Naive thymus-derived CD8-positive, alpha-beta T cell (primary cell): ENCODE data around the gene LINGO1. TPM values are rescaled to one million over a fixed set of nuclear protein-coding genes. Genes with fewer than 3 reads are reported as not detected.

Experiments
- ATAC-seq, 2 donors: fragments of 150-1000 bp; cut with Tn5 transposase in 1 of 2; sonication (Bioruptor Pico), chemical (Tn5 transposase) in 1 of 2; 1 replicate in 1 of 2; 2 replicates in 1 of 2; pipeline ENCODE4 v1.10.0; 2021; ENCODE audit warnings: mild to moderate bottlenecking in 2 of 2, moderate library complexity in 2 of 2
- POLR2A ChIA-PET: fragments of 350-600 bp; sonication (Branson Sonifier 250); formaldehyde crosslinking; loops from one replicate; lab custom pipeline; 2021; ENCODE audit warnings: antibody characterized with exemption; lab: Charles Lee
- DNase-seq, 10 donors: peaks; one replicate each; pipeline versions ENCODE4 v3.0.0 to v3.0.0-alpha.2; 2020 to 2022
- H3K27ac Mint-ChIP-seq, 10 donors: one replicate each; pipeline ENCODE4 v1.8.0; 2020 to 2022; ENCODE audit warnings: mild to moderate bottlenecking in 10 of 10, mixed read lengths in 10 of 10, moderate library complexity in 4 of 10, inconsistent platforms in 1 of 10
- H3K27me3 Mint-ChIP-seq, 5 donors: one replicate each; pipeline ENCODE4 v1.8.0; 2021 to 2022; ENCODE audit warnings: mixed read lengths in 5 of 5
- H3K36me3 Mint-ChIP-seq, 3 donors: one replicate each; pipeline ENCODE4 v1.8.0; 2020 to 2022; ENCODE audit warnings: mixed read lengths in 3 of 3, mild to moderate bottlenecking in 2 of 3, inconsistent platforms in 1 of 3
- H3K4me1 Mint-ChIP-seq, 4 donors: one replicate each; pipeline ENCODE4 v1.8.0; 2021 to 2022; ENCODE audit warnings: mixed read lengths in 4 of 4
- H3K4me3 Mint-ChIP-seq, 10 donors: one replicate each; pipeline ENCODE4 v1.8.0; 2020 to 2022; ENCODE audit warnings: mild to moderate bottlenecking in 10 of 10, mixed read lengths in 10 of 10, moderate library complexity in 6 of 10, inconsistent platforms in 1 of 10
- H3K9me3 Mint-ChIP-seq, 9 donors: one replicate each; pipeline ENCODE4 v1.8.0; 2020 to 2022; ENCODE audit warnings: mixed read lengths in 9 of 9, mild to moderate bottlenecking in 3 of 9, inconsistent platforms in 1 of 9, moderate library complexity in 1 of 9
- polyA plus RNA-seq, 3 donors: library from polyadenylated mRNA; unstranded; fragments of 300-500 nt; fragmentation: Illumina TruSeq; gene quantifications; one replicate each; pipeline ENCODE4 v1.2.3, GENCODE V29; 2021
- total RNA-seq, 8 experiments: library from RNA in 2 of 8; stranded (reverse) in 2 of 8; gene quantifications; one replicate each; pipeline ENCODE4 v1.2.3 and lab custom pipeline; 2021 to 2026

Gene LINGO1
- total and polyA plus RNA-seq, 5 experiments from 2014 or later = not detected

DNA sequence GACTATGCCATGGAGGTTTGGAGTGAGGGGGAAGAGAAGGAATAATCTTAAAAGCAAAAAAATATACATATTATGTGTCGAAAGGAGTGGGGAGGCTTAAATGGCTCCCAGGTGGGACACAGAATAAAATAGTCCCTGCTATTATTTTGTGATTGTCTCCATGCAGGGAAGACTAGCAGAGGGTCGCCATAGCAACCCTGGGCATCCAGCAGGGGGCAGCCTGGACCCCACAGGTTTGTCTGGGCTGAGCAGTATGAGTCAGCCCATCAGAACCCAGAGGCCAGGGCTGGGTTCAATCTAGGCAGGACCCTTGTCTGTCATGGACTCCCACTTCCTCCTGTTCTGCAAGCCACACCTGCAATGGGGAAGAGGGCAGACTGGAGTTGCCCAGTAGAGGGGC, 17.6 kb upstream of the LINGO1 start:
- DNase-seq (no peak), ATAC-seq (no peak)
- peaks cover 0 to 5% (median 0%) of the 10 kb centered on the region in 9 donors for H3K9me3 Mint-ChIP-seq
- H3K27ac Mint-ChIP-seq = no peak overlapping the region
- H3K4me1 Mint-ChIP-seq = no peaks in the 10 kb centered on the region
- no peaks in the 10 kb centered on the region for H3K36me3 Mint-ChIP-seq
- POLR2A ChIA-PET = no interaction called here
- H3K4me3 Mint-ChIP-seq = no peak overlapping the region
- H3K27me3 Mint-ChIP-seq = peaks cover 8 to 47% (median 10%) of the 10 kb centered on the region in 5 donors

- POLR2A ChIA-PET = no interaction called here
- DNase-seq (no peak), ATAC-seq (no peak)
- peaks cover 5 to 42% (median 8%) of the 10 kb centered on the region in 5 donors for H3K27me3 Mint-ChIP-seq
- no peak overlapping the region for H3K27ac Mint-ChIP-seq
- H3K4me3 Mint-ChIP-seq = no peak overlapping the region
- H3K9me3 Mint-ChIP-seq = peaks cover 0 to 5% (median 0%) of the 10 kb centered on the region in 9 donors
- H3K36me3 Mint-ChIP-seq = no peaks in the 10 kb centered on the region
- no peaks in the 10 kb centered on the region for H3K4me1 Mint-ChIP-seq
Measured at GRCh38 chr15:77649610-77650009, 16.9 kb upstream of the LINGO1 start.

GRCh38 chr15:77649017-77649416, 16.3 kb upstream of the LINGO1 start:
- ATAC-seq (no peak), DNase-seq (no peak)
- POLR2A ChIA-PET = no interaction called here
- H3K4me3 Mint-ChIP-seq = no peak overlapping the region
- peaks cover 0 to 3% (median 0%) of the 10 kb centered on the region in 9 donors for H3K9me3 Mint-ChIP-seq
- peaks cover 6 to 38% (median 8%) of the 10 kb centered on the region in 5 donors for H3K27me3 Mint-ChIP-seq
- no peaks in the 10 kb centered on the region for H3K36me3 Mint-ChIP-seq
- no peaks in the 10 kb centered on the region for H3K4me1 Mint-ChIP-seq
- H3K27ac Mint-ChIP-seq = no peak overlapping the region

- H3K27me3 Mint-ChIP-seq = peaks cover 3 to 34% (median 8%) of the 10 kb centered on the region in 5 donors
- no peak overlapping the region for H3K4me3 Mint-ChIP-seq
- no peaks in the 10 kb centered on the region for H3K4me1 Mint-ChIP-seq
- DNase-seq (no peak), ATAC-seq (no peak)
- no peaks in the 10 kb centered on the region for H3K9me3 Mint-ChIP-seq
- POLR2A ChIA-PET = no interaction called here
- no peaks in the 10 kb centered on the region for H3K36me3 Mint-ChIP-seq
- no peak overlapping the region for H3K27ac Mint-ChIP-seq
Measured at GRCh38 chr15:77647961-77648360, 15.2 kb upstream of the LINGO1 start.

DNA sequence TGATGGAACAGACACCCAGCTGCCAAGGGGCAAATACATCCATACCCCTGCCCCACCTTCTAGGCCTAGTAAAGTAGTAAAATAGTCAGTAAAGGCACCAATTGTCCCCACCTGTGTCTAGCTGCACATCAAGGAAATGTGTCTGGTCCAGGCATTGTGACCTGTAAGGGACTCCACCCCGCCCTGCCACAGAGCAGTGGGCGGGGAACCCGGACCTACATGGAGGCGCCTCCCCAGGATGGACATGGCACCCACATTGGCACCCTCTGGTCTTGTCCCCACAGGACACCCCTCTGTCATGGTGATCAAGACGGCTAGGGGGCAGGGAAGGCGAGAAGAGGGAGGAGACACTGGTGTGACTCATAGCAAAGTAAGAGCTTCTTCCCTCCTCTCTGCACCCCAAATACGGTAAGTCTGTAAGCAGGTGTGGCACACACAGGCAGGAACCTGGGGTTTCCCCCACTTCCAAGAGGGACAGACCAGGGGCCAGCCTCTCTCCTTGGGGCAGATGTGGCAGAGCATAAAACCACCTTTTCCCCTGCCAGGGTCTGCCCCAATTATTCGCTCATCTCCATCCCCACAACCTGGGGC, 13.5 kb upstream of the LINGO1 start:
- Mint-ChIP-seq H3K4me3 (no peak overlapping the region), H3K27me3 (peaks cover 3 to 39% (median 12%) of the 10 kb centered on the region in 5 donors), H3K36me3 (no peaks in the 10 kb centered on the region), H3K27ac (no peak overlapping the region), H3K4me1 (no peaks in the 10 kb centered on the region), H3K9me3 (no peaks in the 10 kb centered on the region)
- POLR2A ChIA-PET = no interaction called here
- DNase-seq (no peak), ATAC-seq (no peak)

GRCh38 chr15:77645602-77646001, 12.9 kb upstream of the LINGO1 start:
- H3K4me1 Mint-ChIP-seq = no peaks in the 10 kb centered on the region
- no peak for DNase-seq
- H3K27me3 Mint-ChIP-seq = peaks cover 3 to 45% (median 12%) of the 10 kb centered on the region in 5 donors
- H3K4me3 Mint-ChIP-seq = no peak overlapping the region
- POLR2A ChIA-PET = no interaction called here
- no peak for ATAC-seq
- no peak overlapping the region for H3K27ac Mint-ChIP-seq
- no peaks in the 10 kb centered on the region for H3K9me3 Mint-ChIP-seq
- H3K36me3 Mint-ChIP-seq = no peaks in the 10 kb centered on the region

DNA sequence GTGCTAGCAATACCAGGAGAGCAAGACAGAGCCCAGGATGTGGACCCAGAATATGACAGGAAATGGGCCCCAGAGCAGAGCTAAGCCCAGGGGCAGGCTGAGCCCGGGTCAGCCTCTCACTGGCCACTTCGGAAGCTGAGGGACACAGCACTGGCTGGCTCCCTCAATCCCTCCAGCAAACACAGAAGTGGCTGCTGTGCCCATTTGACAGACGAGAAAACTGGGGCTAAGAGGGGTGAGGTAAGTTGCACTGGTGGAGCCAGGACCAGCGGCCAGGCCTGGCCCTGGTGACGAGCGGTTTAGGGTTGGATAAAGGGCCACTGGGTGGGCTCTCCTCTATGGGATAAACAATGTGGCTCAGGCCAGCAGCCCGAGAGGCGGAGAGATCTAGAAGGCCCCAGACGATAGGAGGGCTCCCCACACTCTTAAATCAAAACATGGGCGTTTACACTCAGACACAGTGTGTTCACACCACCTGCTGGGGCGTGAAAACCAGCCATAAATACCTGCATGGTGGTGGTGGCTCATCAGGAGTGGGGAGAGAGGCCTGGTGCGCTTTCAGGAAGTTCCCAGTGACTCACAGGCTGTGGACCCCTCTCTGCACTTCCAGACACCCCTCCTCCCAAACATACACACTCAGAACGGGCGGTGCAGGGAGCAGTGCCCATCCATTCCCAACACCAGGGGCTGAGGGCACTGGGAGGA, 12.0 kb upstream of the LINGO1 start:
- Mint-ChIP-seq H3K27me3 (peaks cover 2 to 54% (median 12%) of the 10 kb centered on the region in 5 donors), H3K4me1 (no peaks in the 10 kb centered on the region), H3K27ac (no peak overlapping the region), H3K36me3 (no peaks in the 10 kb centered on the region), H3K9me3 (no peaks in the 10 kb centered on the region), H3K4me3 (no peak overlapping the region)
- DNase-seq = no peak
- POLR2A ChIA-PET = no interaction called here
- no peak for ATAC-seq

DNA sequence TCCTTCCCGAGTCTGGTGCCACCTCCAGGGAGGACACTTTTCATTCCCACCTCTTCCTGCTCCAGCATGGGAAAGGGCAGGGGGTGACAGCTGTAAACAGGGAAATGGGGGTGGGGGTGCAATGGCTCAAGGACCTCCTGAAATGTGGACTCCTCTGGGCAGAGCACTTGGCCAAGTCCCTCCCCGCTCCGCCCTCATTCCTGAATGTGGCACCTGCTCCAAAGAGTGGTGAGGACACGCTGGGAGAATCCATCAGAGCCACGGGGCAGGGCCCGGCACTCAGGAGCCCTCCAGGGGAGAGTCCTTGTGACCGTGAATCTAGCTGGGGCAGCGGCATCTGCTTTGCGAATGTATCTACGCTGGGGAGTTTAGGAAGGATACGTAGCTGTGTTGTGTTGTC, 11.1 kb upstream of the LINGO1 start:
- no peak for DNase-seq
- Mint-ChIP-seq H3K36me3 (no peaks in the 10 kb centered on the region), H3K27me3 (peaks cover 2 to 54% (median 16%) of the 10 kb centered on the region in 5 donors), H3K27ac (no peak overlapping the region), H3K9me3 (no peaks in the 10 kb centered on the region), H3K4me3 (no peak overlapping the region), H3K4me1 (no peaks in the 10 kb centered on the region)
- POLR2A ChIA-PET = no interaction called here
- ATAC-seq = no peak

GRCh38 chr15:77642793-77643430, 10.2 kb upstream of the LINGO1 start:
- ATAC-seq = no peak
- Mint-ChIP-seq H3K4me3 (no peak overlapping the region), H3K27ac (no peak overlapping the region), H3K9me3 (no peaks in the 10 kb centered on the region), H3K27me3 (peaks cover 5 to 55% (median 16%) of the 10 kb centered on the region in 5 donors), H3K4me1 (no peaks in the 10 kb centered on the region), H3K36me3 (no peaks in the 10 kb centered on the region)
- no peak for DNase-seq
- POLR2A ChIA-PET = no interaction called here

DNA sequence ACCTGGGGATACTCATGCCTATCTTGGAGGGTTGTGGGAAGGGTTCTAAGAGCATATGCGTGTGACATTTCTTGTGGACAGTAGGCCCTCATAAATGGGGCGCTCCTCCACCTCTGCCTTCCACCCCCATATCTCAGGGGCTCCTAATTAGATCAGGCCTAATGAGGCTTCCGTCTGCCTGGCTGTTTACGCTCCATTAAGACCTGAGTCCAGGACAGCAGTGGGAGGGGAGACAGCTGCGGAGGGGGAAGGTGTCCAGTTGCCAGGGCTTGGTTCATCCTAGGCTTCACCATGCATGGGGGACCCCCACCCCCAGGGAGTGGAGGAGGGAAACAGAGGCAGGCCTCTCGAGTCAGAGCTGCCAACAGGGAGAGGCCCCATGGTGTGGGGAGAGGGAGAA, 9.3 kb upstream of the LINGO1 start:
- no peak overlapping the region for H3K27ac Mint-ChIP-seq
- no peak overlapping the region for H3K4me3 Mint-ChIP-seq
- no peaks in the 10 kb centered on the region for H3K36me3 Mint-ChIP-seq
- H3K4me1 Mint-ChIP-seq = no peaks in the 10 kb centered on the region
- H3K9me3 Mint-ChIP-seq = no peaks in the 10 kb centered on the region
- ATAC-seq = no peak
- peaks cover 2 to 55% (median 22%) of the 10 kb centered on the region in 5 donors for H3K27me3 Mint-ChIP-seq
- DNase-seq = no peak
- POLR2A ChIA-PET = no interaction called here

GRCh38 chr15:77640615-77641014, 7.9 kb upstream of the LINGO1 start:
- no peak overlapping the region for H3K4me3 Mint-ChIP-seq
- H3K27ac Mint-ChIP-seq = no peak overlapping the region
- POLR2A ChIA-PET = no interaction called here

DNA sequence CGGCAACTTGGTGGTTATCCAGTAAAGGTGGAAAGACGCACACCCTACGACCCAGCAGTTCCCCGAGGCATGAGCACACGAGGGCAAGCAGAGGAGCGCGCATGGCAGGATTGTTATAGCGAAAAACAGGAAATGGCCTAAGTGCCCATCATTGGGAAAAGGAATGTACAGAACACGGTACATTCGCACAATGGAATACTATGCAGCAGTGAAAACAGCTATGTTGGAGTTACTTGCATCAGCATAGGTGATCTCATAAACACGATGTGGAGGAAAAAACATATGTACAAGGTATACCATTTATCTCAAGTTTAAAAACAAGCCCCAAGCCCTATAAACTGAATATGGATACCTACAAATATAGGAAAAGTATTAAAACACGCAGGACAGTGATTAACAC, 6.7 kb upstream of the LINGO1 start:
- H3K27me3 Mint-ChIP-seq = peaks cover 10 to 75% (median 38%) of the 10 kb centered on the region in 5 donors
- DNase-seq = no peak
- POLR2A ChIA-PET = no interaction called here
- H3K4me3 Mint-ChIP-seq = no peak overlapping the region
- ATAC-seq = no peak
- H3K9me3 Mint-ChIP-seq = peaks cover 0 to 1% (median 0%) of the 10 kb centered on the region in 9 donors
- H3K36me3 Mint-ChIP-seq = no peaks in the 10 kb centered on the region
- H3K27ac Mint-ChIP-seq = no peak overlapping the region
- H3K4me1 Mint-ChIP-seq = peaks cover 0 to 7% (median 3%) of the 10 kb centered on the region in 4 donors

More at GRCh38 chr15:77640615-77641014, 7.9 kb upstream of the LINGO1 start:
- ATAC-seq (no peak), DNase-seq (no peak)
- Mint-ChIP-seq H3K9me3 (peaks cover 0 to under 1% (median 0%) of the 10 kb centered on the region in 9 donors), H3K27me3 (peaks cover 4 to 63% (median 31%) of the 10 kb centered on the region in 5 donors), H3K4me1 (peaks cover 0 to 1% (median under 1%) of the 10 kb centered on the region in 4 donors), H3K36me3 (no peaks in the 10 kb centered on the region)
